Amygdala (tissue), 56 donors: Measurements from ENCODE around the gene RALBP1.

Experiments used
- DNase-seq, 56 donors: peaks; one replicate each; lab custom pipeline; 2025; lab: John Stamatoyannopoulos, UW

The RALBP1 gene

GRCh38 chr18:9542924-9543323 lies 67.6 kb downstream of the RALBP1 start:
- no peak for DNase-seq

- DNase-seq: no peak
Observed at GRCh38 chr18:9545029-9545428, 69.7 kb downstream of the RALBP1 start.

GRCh38 chr18:9546468-9546867 lies 71.2 kb downstream of the RALBP1 start:
- no peak for DNase-seq

- DNase-seq: no peak
Observed at GRCh38 chr18:9547782-9548181, 72.5 kb downstream of the RALBP1 start.

GRCh38 chr18:9549405-9549804 lies 74.1 kb downstream of the RALBP1 start:
- DNase-seq: no peak

- DNase-seq: no peak
Observed at GRCh38 chr18:9550429-9550828, 75.1 kb downstream of the RALBP1 start.

GRCh38 chr18:9552191-9552590 lies 76.9 kb downstream of the RALBP1 start:
- no peak for DNase-seq

GRCh38 chr18:9552616-9553015 lies 77.3 kb downstream of the RALBP1 start:
- DNase-seq: no peak

GRCh38 chr18:9557250-9557943 lies 82.1 kb downstream of the RALBP1 start:
- DNase-seq: no peak

GRCh38 chr18:9558387-9559064 lies 83.2 kb downstream of the RALBP1 start:
- no peak for DNase-seq

- no peak for DNase-seq
Observed at GRCh38 chr18:9559253-9559652, 83.9 kb downstream of the RALBP1 start.

GRCh38 chr18:9561759-9562158 lies 86.4 kb downstream of the RALBP1 start:
- DNase-seq: no peak

GRCh38 chr18:9562584-9562983 lies 87.3 kb downstream of the RALBP1 start:
- DNase-seq: no peak

GRCh38 chr18:9563331-9563730 lies 88.0 kb downstream of the RALBP1 start:
- DNase-seq: no peak

GRCh38 chr18:9565407-9565806 lies 90.1 kb downstream of the RALBP1 start:
- no peak for DNase-seq

- DNase-seq: no peak
Observed at GRCh38 chr18:9568186-9568585, 92.9 kb downstream of the RALBP1 start.

- no peak for DNase-seq
Observed at GRCh38 chr18:9569178-9569577, 93.9 kb downstream of the RALBP1 start.

GRCh38 chr18:9570255-9570654 lies 94.9 kb downstream of the RALBP1 start:
- no peak for DNase-seq

- no peak for DNase-seq
Observed at GRCh38 chr18:9571546-9571945, 96.2 kb downstream of the RALBP1 start.

- no peak for DNase-seq
Observed at GRCh38 chr18:9574473-9575115, 99.3 kb downstream of the RALBP1 start.

GRCh38 chr18:9575558-9575957 lies 100.2 kb downstream of the RALBP1 start:
- peak in 38 of 56 donors; percentile 3 to 80 (median 24) for DNase-seq

GRCh38 chr18:9577361-9577760 lies 102.0 kb downstream of the RALBP1 start:
- no peak for DNase-seq
